ENCODE results near the gene ELAVL1. TPM values are rescaled to one million over a fixed set of nuclear protein-coding genes. Genes with fewer than 3 reads are reported as not detected.

ELAVL1 gene
- total RNA-seq, 1 donor from 2014 or later: 122 TPM

DNA sequence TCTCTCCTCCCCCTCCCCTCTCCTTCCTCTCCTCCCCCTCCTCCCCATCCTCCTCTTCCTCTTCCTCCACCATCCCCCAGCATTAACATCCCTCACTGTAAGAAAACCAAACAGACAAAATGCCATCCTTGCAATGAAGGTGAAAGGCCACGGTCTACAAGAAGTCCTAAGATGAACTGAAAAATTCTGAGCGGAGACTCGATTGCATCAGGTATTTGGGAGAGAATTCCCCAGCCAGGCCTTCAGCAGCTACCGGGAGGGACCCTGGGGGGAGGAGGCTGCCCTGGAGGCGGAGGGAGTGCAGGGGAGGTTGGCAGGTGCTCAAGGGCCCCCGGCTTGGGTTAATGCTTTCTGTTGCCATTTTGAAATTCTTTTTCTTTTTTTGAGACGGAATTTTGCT lies 51.9 kb downstream of the ELAVL1 start:
- no peaks in the 10 kb centered on the region for H3K36me3 Mint-ChIP-seq (ENCODE audit: unreplicated experiment)
- no peak overlapping the region for H3K27ac Mint-ChIP-seq (ENCODE audit: unreplicated experiment)
- peaks cover 3% of the 10 kb centered on the region for H3K9me3 Mint-ChIP-seq (ENCODE audit: unreplicated experiment)
- no peak overlapping the region for H3K4me3 Mint-ChIP-seq (ENCODE audit: unreplicated experiment)
- TF ChIP-seq, protein P1, sequence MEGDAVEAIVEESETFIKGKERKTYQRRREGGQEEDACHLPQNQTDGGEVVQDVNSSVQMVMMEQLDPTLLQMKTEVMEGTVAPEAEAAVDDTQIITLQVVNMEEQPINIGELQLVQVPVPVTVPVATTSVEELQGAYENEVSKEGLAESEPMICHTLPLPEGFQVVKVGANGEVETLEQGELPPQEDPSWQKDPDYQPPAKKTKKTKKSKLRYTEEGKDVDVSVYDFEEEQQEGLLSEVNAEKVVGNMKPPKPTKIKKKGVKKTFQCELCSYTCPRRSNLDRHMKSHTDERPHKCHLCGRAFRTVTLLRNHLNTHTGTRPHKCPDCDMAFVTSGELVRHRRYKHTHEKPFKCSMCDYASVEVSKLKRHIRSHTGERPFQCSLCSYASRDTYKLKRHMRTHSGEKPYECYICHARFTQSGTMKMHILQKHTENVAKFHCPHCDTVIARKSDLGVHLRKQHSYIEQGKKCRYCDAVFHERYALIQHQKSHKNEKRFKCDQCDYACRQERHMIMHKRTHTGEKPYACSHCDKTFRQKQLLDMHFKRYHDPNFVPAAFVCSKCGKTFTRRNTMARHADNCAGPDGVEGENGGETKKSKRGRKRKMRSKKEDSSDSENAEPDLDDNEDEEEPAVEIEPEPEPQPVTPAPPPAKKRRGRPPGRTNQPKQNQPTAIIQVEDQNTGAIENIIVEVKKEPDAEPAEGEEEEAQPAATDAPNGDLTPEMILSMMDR (IDR thresholded peaks at IDR 0.05; ENCODE audit: partially characterized antibody, unreplicated experiment): no peak
- H3K4me1 Mint-ChIP-seq (ENCODE audit: low read depth, unreplicated experiment): peaks cover 14% of the 10 kb centered on the region
- no peak for DNase-seq
- H3K27me3 Mint-ChIP-seq (ENCODE audit: unreplicated experiment): peaks cover 9% of the 10 kb centered on the region

DNA sequence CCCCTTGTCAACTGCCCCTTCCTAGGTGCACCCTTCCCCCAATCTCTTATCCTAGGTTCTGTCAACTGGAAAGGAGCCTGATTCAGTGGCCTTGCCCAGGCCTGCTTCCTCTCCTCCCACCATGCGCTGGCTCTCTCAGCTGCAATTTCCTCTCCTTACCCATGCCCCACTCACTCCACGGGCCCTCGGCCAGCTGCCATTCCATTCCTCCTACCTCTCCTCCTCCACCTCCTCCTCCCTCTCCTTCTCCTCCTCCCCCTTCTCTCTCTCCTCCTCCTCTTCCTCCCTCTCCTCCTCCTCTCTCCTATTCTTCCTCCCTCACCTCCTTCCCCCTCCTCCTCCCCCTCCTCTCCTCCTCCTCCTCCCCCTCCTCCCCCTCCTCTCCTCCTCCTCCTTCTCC lies 52.4 kb downstream of the ELAVL1 start:
- TF ChIP-seq, protein P1 (IDR thresholded peaks at IDR 0.05; ENCODE audit: partially characterized antibody, unreplicated experiment): no peak
- Mint-ChIP-seq H3K4me1 (ENCODE audit: low read depth, unreplicated experiment) (peaks cover 14% of the 10 kb centered on the region), H3K36me3 (ENCODE audit: unreplicated experiment) (no peaks in the 10 kb centered on the region), H3K4me3 (ENCODE audit: unreplicated experiment) (no peak overlapping the region), H3K9me3 (ENCODE audit: unreplicated experiment) (peaks cover 5% of the 10 kb centered on the region), H3K27ac (ENCODE audit: unreplicated experiment) (peak overlapping the region; percentile 72), H3K27me3 (ENCODE audit: unreplicated experiment) (peaks cover 9% of the 10 kb centered on the region)
- DNase-seq: no peak

GRCh38 chr19:7947939-7948338 lies 57.5 kb downstream of the ELAVL1 start:
- no peak for DNase-seq
- no peak overlapping the region for H3K4me3 Mint-ChIP-seq (ENCODE audit: unreplicated experiment)
- peaks cover 14% of the 10 kb centered on the region for H3K4me1 Mint-ChIP-seq (ENCODE audit: low read depth, unreplicated experiment)
- no peak overlapping the region for H3K27ac Mint-ChIP-seq (ENCODE audit: unreplicated experiment)
- H3K9me3 Mint-ChIP-seq (ENCODE audit: unreplicated experiment): peaks cover 14% of the 10 kb centered on the region
- H3K27me3 Mint-ChIP-seq (ENCODE audit: unreplicated experiment): peaks cover 12% of the 10 kb centered on the region
- TF ChIP-seq, protein P1 (IDR thresholded peaks at IDR 0.05; ENCODE audit: partially characterized antibody, unreplicated experiment): no peak
- no peaks in the 10 kb centered on the region for H3K36me3 Mint-ChIP-seq (ENCODE audit: unreplicated experiment)

- peaks cover 19% of the 10 kb centered on the region for H3K9me3 Mint-ChIP-seq (ENCODE audit: unreplicated experiment)
These were observed 61.2 kb downstream of the ELAVL1 start for GRCh38 chr19:7944177-7944761.

More at GRCh38 chr19:7944177-7944761, 61.2 kb downstream of the ELAVL1 start:
- DNase-seq: peak; percentile 87
- TF ChIP-seq, protein P1 (IDR thresholded peaks at IDR 0.05; ENCODE audit: partially characterized antibody, unreplicated experiment): peak; percentile 98
- Mint-ChIP-seq H3K27me3 (ENCODE audit: unreplicated experiment) (peaks cover 11% of the 10 kb centered on the region), H3K36me3 (ENCODE audit: unreplicated experiment) (no peaks in the 10 kb centered on the region), H3K27ac (ENCODE audit: unreplicated experiment) (peak overlapping the region; percentile 100), H3K4me1 (ENCODE audit: low read depth, unreplicated experiment) (peaks cover 7% of the 10 kb centered on the region), H3K4me3 (ENCODE audit: unreplicated experiment) (peak overlapping the region; percentile 97)
